Kidney (tissue), 14 donors: ENCODE results near the gene MC4R. TPM values are rescaled to one million over a fixed set of nuclear protein-coding genes. Genes with fewer than 3 reads are reported as not detected.

Experiments
- DNase-seq, 5 donors: peaks; one replicate each; pipeline ENCODE4 v3.0.0-alpha.2; 2013 to 2020
- FAIRE-seq: peaks from 2 replicates; lab custom pipeline; 2012; peaks lifted over from hg19 to GRCh38; lab: Jason Lieb, UNC
- H3K27ac ChIP-seq, 2 donors: one replicate each; pipeline ENCODE4 v1.7.0; 2013; ENCODE audit warnings: low read depth in 2 of 2, low read length in 2 of 2, inconsistent platforms in 1 of 2
- H3K27me3 ChIP-seq: one replicate; pipeline ENCODE4 v1.7.1; 2013; ENCODE audit warnings: low read length, inconsistent platforms; ENCODE audit not compliant: control insufficient read depth, insufficient read depth
- H3K36me3 ChIP-seq, 3 donors: one replicate each; pipeline versions ENCODE4 v1.7.0 to v1.7.1; 2013; ENCODE audit warnings: low read length in 3 of 3, control low read depth in 1 of 3, inconsistent platforms in 1 of 3; ENCODE audit not compliant: insufficient read depth in 3 of 3, control insufficient read depth in 2 of 3
- H3K4me1 ChIP-seq, 3 donors: one replicate each; pipeline versions ENCODE4 v1.7.0 to v1.7.1; 2013; ENCODE audit warnings: low read length in 3 of 3, inconsistent platforms in 1 of 3, low read depth in 1 of 3; ENCODE audit not compliant: control insufficient read depth in 2 of 3, insufficient read depth in 2 of 3
- H3K4me3 ChIP-seq, 3 donors: one replicate each; pipeline versions ENCODE4 v1.7.0 to v1.8.1; 2013; ENCODE audit warnings: low read length in 3 of 3, control low read depth in 1 of 3, inconsistent platforms in 1 of 3
- H3K9ac ChIP-seq, 3 donors: one replicate each; pipeline versions ENCODE4 v1.7.0 to v1.7.1; 2013; ENCODE audit warnings: low read length in 3 of 3, control low read depth in 1 of 3, inconsistent platforms in 1 of 3
- H3K9me3 ChIP-seq, 3 donors: one replicate each; pipeline versions ENCODE4 v1.7.0 to v1.7.1; 2013; ENCODE audit warnings: low read length in 3 of 3, control low read depth in 1 of 3, inconsistent platforms in 1 of 3; ENCODE audit not compliant: control insufficient read depth in 2 of 3, insufficient read depth in 1 of 3
- intact Hi-C: fragments of 100-400 bp; cut with DNase I; formaldehyde crosslinking; loops from one replicate; pipeline ENCODE4 v1.11.1; 2022
- polyA plus RNA-seq: library from polyadenylated mRNA; stranded (reverse); fragments of 350-450 nt; fragmentation: Illumina TruSeq; extraction: RNeasy Lipid Tissue Mini Kit (QIAGEN cat#74804); gene quantifications from one replicate; pipeline ENCODE4 v1.2.3, GENCODE V29; 2014; ENCODE audit warnings: low read depth, low replicate concordance; ENCODE audit not compliant: insufficient read depth
- total RNA-seq: library from RNA; stranded (reverse); fragmentation: NEBNext Ultra II Directional; extraction: Animal tissue kit (Norgen Biotek cat#: 25700); gene quantifications from one replicate; pipeline ENCODE4 v1.2.1, GENCODE V29; 2021
- TF ChIP-seq, protein P1 (sequence below): IDR thresholded peaks from 3 replicates; pipeline ENCODE4 v1.5.1; 2012; ENCODE audit warnings: mild to moderate bottlenecking, moderate library complexity, borderline replicate concordance; ENCODE audit not compliant: insufficient read depth; ENCODE audit errors: extremely low read depth
- donor health status: control.
- donor health status: control.
- donor health status: control.
- donor health status: control.
- donor health status: control.
- donor health status: DM: yes; HTN: yes; CAD: no.
- donor health status: Normal renal cell carcinoma (clear cell type).

MC4R gene
- total and polyA plus RNA-seq, 2 donors from 2014 or later, result 0.19 TPM; not detected in 1

DNA sequence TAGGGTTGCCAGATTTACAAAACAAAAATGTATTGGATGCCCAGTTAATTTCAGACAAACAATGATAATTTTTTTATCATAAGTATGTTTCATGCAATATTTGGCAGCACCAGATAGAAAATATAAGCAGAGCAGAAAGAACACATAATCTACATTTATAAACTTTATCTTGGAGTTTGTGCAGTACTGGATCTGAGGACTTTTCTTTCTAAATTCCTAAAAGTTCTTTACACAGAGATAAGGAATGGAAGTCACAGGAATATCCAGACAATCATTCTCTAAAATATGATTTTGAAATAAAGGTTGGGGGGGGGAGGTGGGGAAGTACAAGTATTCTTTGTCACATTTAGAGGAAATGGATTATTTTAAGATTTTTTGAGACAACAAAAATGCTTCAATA lies 28.8 kb upstream of the MC4R start:
- H3K9me3 ChIP-seq, result no peaks in the 10 kb centered on the region
- intact Hi-C loops, result no loop called here
- TF ChIP-seq, protein P1, sequence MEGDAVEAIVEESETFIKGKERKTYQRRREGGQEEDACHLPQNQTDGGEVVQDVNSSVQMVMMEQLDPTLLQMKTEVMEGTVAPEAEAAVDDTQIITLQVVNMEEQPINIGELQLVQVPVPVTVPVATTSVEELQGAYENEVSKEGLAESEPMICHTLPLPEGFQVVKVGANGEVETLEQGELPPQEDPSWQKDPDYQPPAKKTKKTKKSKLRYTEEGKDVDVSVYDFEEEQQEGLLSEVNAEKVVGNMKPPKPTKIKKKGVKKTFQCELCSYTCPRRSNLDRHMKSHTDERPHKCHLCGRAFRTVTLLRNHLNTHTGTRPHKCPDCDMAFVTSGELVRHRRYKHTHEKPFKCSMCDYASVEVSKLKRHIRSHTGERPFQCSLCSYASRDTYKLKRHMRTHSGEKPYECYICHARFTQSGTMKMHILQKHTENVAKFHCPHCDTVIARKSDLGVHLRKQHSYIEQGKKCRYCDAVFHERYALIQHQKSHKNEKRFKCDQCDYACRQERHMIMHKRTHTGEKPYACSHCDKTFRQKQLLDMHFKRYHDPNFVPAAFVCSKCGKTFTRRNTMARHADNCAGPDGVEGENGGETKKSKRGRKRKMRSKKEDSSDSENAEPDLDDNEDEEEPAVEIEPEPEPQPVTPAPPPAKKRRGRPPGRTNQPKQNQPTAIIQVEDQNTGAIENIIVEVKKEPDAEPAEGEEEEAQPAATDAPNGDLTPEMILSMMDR, result no peak
- no peak overlapping the region for H3K9ac ChIP-seq
- no peak overlapping the region for H3K4me3 ChIP-seq
- H3K4me1 ChIP-seq, result no peaks in the 10 kb centered on the region
- no peak overlapping the region for H3K27ac ChIP-seq
- DNase-seq, result no peak
- no peaks in the 10 kb centered on the region for H3K27me3 ChIP-seq
- no peak for FAIRE-seq
- H3K36me3 ChIP-seq, result no peaks in the 10 kb centered on the region

DNA sequence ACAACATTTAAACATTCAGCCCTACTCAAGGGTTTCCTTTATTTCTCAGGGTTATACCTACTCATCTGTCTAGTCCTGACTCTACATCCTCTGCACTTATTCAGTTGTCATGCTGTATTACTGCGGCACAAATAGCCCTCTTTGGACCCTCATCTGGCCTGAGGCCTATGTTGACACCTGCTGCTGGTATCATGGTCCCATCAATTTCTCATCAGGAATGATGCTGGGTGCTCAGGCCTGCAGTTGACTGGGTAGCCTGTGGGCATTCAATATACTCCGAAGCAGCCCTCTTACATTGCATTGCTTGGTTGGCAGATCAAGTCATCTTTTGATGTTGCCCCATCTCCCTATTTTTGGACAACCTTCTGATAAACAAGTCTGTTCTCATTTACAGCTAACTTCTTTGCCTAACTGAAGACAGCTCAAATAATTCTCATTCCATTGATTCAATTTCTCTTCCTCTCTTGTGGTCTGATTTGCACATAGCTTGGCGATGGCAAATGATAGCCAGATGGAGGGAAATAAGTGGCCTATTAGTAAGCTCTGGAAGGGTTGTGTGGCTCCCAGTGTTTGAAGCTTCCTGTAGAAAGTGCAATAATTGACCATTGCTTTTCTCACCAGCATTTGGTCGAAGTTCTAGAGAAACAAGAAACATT lies 19.1 kb upstream of the MC4R start:
- H3K27ac ChIP-seq, result no peak overlapping the region
- no peaks in the 10 kb centered on the region for H3K9me3 ChIP-seq
- no peaks in the 10 kb centered on the region for H3K4me1 ChIP-seq
- FAIRE-seq (no peak), DNase-seq (no peak)
- no peak overlapping the region for H3K4me3 ChIP-seq
- H3K27me3 ChIP-seq, result no peaks in the 10 kb centered on the region
- no peaks in the 10 kb centered on the region for H3K36me3 ChIP-seq
- TF ChIP-seq, protein P1, result no peak
- intact Hi-C loops, result no loop called here
- H3K9ac ChIP-seq, result no peak overlapping the region

DNA sequence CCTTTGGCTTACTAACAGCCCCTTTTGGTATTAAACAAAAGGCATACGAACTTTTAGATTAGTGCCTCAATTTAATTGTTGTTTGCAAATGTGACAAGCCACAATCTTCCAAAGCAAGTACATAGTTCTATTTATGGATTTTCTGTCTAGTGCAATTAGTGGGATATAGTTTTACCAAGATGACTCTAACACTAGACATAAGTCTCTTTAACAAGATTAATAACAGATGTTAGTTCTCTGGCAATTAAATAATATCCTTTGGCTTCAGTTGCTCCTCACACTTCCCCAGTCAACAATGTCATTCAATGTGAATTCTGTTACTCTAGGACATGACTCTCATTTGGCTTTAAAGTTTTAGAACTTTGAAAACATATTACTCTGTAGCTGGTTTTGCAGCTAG lies 16.7 kb upstream of the MC4R start:
- Histone ChIP-seq H3K27ac (no peak overlapping the region), H3K36me3 (no peaks in the 10 kb centered on the region), H3K4me1 (no peaks in the 10 kb centered on the region), H3K9me3 (no peaks in the 10 kb centered on the region), H3K4me3 (no peak overlapping the region), H3K27me3 (no peaks in the 10 kb centered on the region), H3K9ac (no peak overlapping the region)
- FAIRE-seq, result no peak
- TF ChIP-seq, protein P1, result no peak
- peak in 1 of 5 donors; percentile 2 for DNase-seq
- intact Hi-C loops, result no loop called here

DNA sequence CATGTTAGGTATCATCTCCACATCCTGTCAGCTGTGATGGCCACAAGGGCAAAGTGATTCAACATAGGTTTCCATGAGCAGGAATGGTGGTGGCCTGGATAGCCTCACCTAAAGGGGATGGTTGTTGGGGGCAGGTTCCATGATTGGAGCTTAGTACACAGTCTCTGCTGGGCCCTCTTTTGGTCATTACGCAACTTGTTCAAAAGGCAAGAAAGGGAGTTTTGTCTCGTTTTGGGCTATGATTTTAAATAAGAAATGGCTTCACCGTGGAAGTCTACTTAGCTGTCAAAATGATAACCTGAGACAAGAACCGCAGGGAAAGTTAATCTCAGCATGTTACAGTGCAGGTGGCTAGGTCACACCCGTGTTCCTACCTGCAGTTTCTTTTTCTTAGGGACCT lies 13.1 kb upstream of the MC4R start:
- TF ChIP-seq, protein P1, result no peak
- Histone ChIP-seq H3K9me3 (no peaks in the 10 kb centered on the region), H3K4me3 (no peak overlapping the region), H3K36me3 (no peaks in the 10 kb centered on the region), H3K9ac (no peak overlapping the region), H3K27ac (no peak overlapping the region), H3K27me3 (no peaks in the 10 kb centered on the region), H3K4me1 (no peaks in the 10 kb centered on the region)
- DNase-seq (no peak), FAIRE-seq (no peak)
- intact Hi-C loops, result no loop called here
